Osteoblast (primary cell): ENCODE results near the gene MEX3A. TPM values are rescaled to one million over a fixed set of nuclear protein-coding genes. Genes with fewer than 3 reads are reported as not detected.

Source experiments
- DNase-seq: peaks from one replicate; pipeline ENCODE4 v3.0.0; 2011; ENCODE audit warnings: low spot score, mixed read lengths; ENCODE audit not compliant: insufficient read length; ENCODE audit errors: missing footprints
- H2AFZ ChIP-seq: 2 replicates; pipeline ENCODE4 v1.6.0; 2011; ENCODE audit warnings: mild to moderate bottlenecking, low read length
- H3K27ac ChIP-seq: 2 replicates; pipeline ENCODE4 v1.5.1; 2011; ENCODE audit warnings: mild to moderate bottlenecking, low read depth, low read length, moderate library complexity
- H3K27me3 ChIP-seq: 2 replicates; pipeline ENCODE4 v1.6.0; 2012; ENCODE audit warnings: mild to moderate bottlenecking, control low read depth, inconsistent platforms, low read length, moderate library complexity; ENCODE audit not compliant: insufficient read depth
- H3K36me3 ChIP-seq: 2 replicates; pipeline ENCODE4 v1.5.1; 2011; ENCODE audit warnings: mild to moderate bottlenecking, low read length, control low read depth, moderate library complexity; ENCODE audit not compliant: insufficient read depth
- H3K4me1 ChIP-seq: 2 replicates; pipeline ENCODE4 v1.5.1; 2011; ENCODE audit warnings: mild to moderate bottlenecking, low read length, control low read depth, moderate library complexity; ENCODE audit not compliant: insufficient read depth
- H3K4me2 ChIP-seq: 2 replicates; pipeline ENCODE4 v1.6.0; 2011; ENCODE audit warnings: mild to moderate bottlenecking, low read length; ENCODE audit not compliant: insufficient read depth
- H3K4me3 ChIP-seq: fragments of 200-600 bp; sonication (generic); 3 replicates; pipeline ENCODE4 v1.5.1; 2012; ENCODE audit warnings: mild to moderate bottlenecking, low read length, inconsistent platforms; ENCODE audit not compliant: insufficient read depth
- H3K79me2 ChIP-seq: 2 replicates; pipeline ENCODE4 v1.6.0; 2012; ENCODE audit warnings: mild to moderate bottlenecking, low read length, control low read depth, inconsistent platforms; ENCODE audit not compliant: insufficient read depth
- H3K9me3 ChIP-seq: 2 replicates; pipeline ENCODE4 v1.5.1; 2011; ENCODE audit warnings: low read depth, low read length, control low read depth
- H4K20me1 ChIP-seq: 2 replicates; pipeline ENCODE4 v1.6.0; 2012; ENCODE audit warnings: mild to moderate bottlenecking, low read length, control low read depth; ENCODE audit not compliant: insufficient read depth
- total RNA-seq: library from RNA; depleted of rRNA; stranded (reverse); fragments of >200 nt; gene quantifications from 2 replicates; pipeline ENCODE4 v1.2.3, GENCODE V29; 2012
- TF ChIP-seq, protein P1 (sequence below): IDR thresholded peaks from 2 replicates; pipeline ENCODE4 v1.5.1; 2011; ENCODE audit warnings: mild to moderate bottlenecking, low read depth, low read length, moderate library complexity; ENCODE audit errors: extremely low read depth

The MEX3A gene
- total RNA-seq, 1 donor, result 1.1 TPM

DNA sequence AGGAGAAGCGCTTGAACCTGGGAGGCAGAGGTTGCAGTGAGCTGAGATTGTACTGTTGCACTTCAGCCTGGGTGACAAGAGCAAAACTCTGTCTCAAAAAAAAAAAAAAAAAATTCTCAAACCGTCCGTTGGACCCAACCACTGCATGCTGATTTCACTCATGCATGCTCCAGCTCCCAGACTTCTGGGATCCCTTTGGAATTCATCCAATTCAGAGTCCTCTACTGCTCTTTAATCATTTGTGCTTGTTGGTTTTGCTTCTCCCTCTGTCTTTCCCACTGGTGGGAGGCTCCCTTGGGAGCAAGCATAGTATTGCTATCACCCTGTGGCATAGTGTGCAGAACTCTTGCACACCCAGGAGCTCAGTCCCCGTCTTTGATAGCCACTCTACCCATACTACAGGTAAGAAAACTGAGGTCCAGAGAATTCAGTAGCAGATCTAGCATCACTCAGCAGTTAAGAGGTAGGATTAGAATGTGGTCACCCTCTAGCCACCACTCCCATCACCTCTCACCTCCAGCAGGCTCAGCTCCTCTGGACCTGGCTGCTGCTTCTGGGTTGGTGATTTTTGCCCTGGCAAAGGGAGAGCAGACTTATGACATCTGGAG lies 29.2 kb upstream of the MEX3A start:
- Histone ChIP-seq H2AFZ (no peak overlapping the region), H3K4me1 (peaks cover 35% of the 10 kb centered on the region), H3K4me3 (no peak overlapping the region), H3K36me3 (no peaks in the 10 kb centered on the region), H3K9me3 (no peaks in the 10 kb centered on the region), H4K20me1 (peaks cover 18% of the 10 kb centered on the region), H3K79me2 (peaks cover 34% of the 10 kb centered on the region), H3K27ac (no peak overlapping the region), H3K4me2 (no peak overlapping the region), H3K27me3 (no peaks in the 10 kb centered on the region)
- no peak for DNase-seq
- TF ChIP-seq, protein P1, sequence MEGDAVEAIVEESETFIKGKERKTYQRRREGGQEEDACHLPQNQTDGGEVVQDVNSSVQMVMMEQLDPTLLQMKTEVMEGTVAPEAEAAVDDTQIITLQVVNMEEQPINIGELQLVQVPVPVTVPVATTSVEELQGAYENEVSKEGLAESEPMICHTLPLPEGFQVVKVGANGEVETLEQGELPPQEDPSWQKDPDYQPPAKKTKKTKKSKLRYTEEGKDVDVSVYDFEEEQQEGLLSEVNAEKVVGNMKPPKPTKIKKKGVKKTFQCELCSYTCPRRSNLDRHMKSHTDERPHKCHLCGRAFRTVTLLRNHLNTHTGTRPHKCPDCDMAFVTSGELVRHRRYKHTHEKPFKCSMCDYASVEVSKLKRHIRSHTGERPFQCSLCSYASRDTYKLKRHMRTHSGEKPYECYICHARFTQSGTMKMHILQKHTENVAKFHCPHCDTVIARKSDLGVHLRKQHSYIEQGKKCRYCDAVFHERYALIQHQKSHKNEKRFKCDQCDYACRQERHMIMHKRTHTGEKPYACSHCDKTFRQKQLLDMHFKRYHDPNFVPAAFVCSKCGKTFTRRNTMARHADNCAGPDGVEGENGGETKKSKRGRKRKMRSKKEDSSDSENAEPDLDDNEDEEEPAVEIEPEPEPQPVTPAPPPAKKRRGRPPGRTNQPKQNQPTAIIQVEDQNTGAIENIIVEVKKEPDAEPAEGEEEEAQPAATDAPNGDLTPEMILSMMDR, result no peak

DNA sequence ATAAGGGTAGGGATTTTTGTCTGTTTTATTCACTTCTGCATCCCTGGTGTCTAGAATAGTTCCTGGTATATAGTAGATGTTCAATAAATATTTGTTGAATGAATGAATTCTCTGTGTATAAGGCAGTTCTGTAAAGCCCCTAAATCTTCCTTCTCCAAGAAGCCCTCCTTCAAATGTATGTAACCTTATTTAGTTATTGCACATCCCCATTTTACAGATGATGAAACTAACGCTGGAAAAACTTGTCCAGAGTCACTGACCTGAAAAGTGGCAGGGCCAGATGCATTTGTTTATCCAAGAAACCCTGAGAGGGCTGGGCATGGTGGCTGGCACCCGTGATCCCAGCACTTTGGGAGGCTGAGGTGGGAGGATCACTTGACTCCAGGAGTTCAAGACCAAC lies 28.0 kb upstream of the MEX3A start:
- Histone ChIP-seq H3K27me3 (no peaks in the 10 kb centered on the region), H3K79me2 (peaks cover 24% of the 10 kb centered on the region), H2AFZ (no peak overlapping the region), H3K4me2 (no peak overlapping the region), H3K4me3 (no peak overlapping the region), H3K36me3 (no peaks in the 10 kb centered on the region), H3K9me3 (no peaks in the 10 kb centered on the region), H4K20me1 (peaks cover 7% of the 10 kb centered on the region), H3K27ac (no peak overlapping the region), H3K4me1 (peaks cover 45% of the 10 kb centered on the region)
- TF ChIP-seq, protein P1, result no peak
- no peak for DNase-seq

DNA sequence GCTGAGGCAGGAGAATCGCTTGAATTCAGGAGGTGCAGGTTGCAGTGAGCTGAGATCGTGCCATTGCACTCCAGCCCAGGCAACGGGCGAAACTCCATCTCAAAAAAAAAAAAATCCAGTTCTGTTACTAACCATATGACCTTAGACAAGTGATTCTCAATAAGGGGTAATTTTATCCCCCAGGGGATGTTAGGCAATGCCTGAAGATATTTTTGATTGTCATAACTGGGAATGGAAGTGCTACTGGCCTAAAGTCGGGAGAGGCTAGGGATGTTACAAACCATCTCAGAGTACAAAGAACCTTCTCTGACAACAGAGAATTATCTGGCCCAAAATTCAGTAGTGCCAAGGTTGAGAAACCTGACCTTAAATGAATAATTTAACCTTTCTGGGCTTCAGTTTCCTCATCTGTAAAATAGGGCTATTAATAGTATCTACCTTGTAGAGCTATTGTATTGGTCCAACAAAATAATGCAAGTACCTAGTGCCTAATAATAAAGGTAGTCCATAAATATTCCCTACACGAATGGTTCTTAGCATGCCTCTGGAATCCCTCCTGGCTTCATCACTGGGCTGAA lies 26.5 kb upstream of the MEX3A start:
- H3K4me1 ChIP-seq, result peaks cover 55% of the 10 kb centered on the region
- no peak for DNase-seq
- TF ChIP-seq, protein P1, result no peak

DNA sequence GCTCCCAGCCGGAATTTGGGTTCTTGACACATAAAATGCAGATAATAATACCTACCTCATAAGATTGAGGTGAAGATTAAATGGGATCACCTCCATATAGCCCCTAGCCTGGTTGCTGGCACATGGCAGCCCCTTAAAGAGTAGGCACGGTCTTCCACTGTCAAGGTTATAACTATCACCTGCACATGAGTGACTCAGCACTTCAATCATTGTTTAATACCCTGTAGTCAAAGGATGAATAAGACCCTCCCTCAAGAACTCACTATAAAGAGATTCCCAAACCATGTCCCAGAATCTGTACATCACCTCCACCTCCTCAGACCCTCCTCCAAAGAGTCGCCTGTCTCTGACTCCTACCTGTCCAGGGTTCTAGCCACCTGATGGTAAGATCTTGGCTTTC lies 25.8 kb upstream of the MEX3A start:
- Histone ChIP-seq H3K27me3 (no peaks in the 10 kb centered on the region), H3K9me3 (no peaks in the 10 kb centered on the region), H3K4me3 (no peak overlapping the region), H3K4me1 (peaks cover 55% of the 10 kb centered on the region), H3K36me3 (no peaks in the 10 kb centered on the region), H3K79me2 (peaks cover 21% of the 10 kb centered on the region), H4K20me1 (no peaks in the 10 kb centered on the region), H3K27ac (no peak overlapping the region), H3K4me2 (no peak overlapping the region), H2AFZ (no peak overlapping the region)
- no peak for DNase-seq
- TF ChIP-seq, protein P1, result no peak

More for the DNA sequence above, 26.5 kb upstream of the MEX3A start:
- H2AFZ ChIP-seq, result no peak overlapping the region
- H3K27ac ChIP-seq, result peak overlapping the region; percentile 28
- H3K36me3 ChIP-seq, result no peaks in the 10 kb centered on the region
- H4K20me1 ChIP-seq, result no peaks in the 10 kb centered on the region
- H3K79me2 ChIP-seq, result peaks cover 24% of the 10 kb centered on the region
- no peak overlapping the region for H3K4me2 ChIP-seq
- H3K27me3 ChIP-seq, result no peaks in the 10 kb centered on the region
- H3K9me3 ChIP-seq, result no peaks in the 10 kb centered on the region
- no peak overlapping the region for H3K4me3 ChIP-seq
